HepG2 (cell line): Measurements from ENCODE around the gene ARHGEF26. TPM values are rescaled to one million over a fixed set of nuclear protein-coding genes. Genes with fewer than 3 reads are reported as not detected.

Experiments
- ATAC-seq: fragments of 200-7000 bp; cut with Tn5 transposase; 3 replicates; pipeline ENCODE4 v1.9.1; 2020; ENCODE audit warnings: mild to moderate bottlenecking, moderate library complexity
- BruUV-seq: library from RNA; stranded (reverse); fragments of 400-500 nt; replicated peaks from 2 replicates; lab custom pipeline; 2021; lab: Mats Ljungman, UMichigan
- CTCF ChIA-PET: fragments of 300-600 bp; formaldehyde crosslinking; extraction: SDS; loops from one replicate; lab custom pipeline; 2021; ENCODE audit warnings: low total read pairs, inconsistent platforms, low intra/inter-chr PET ratio; lab: Yijun Ruan, JAX
- POLR2A ChIA-PET: fragments of 350-600 bp; sonication (Branson Sonifier 250); formaldehyde crosslinking; loops from one replicate; lab custom pipeline; 2020; ENCODE audit warnings: antibody characterized with exemption, inconsistent platforms; lab: Yijun Ruan, JAX
- DNase-seq: peaks from one replicate; pipeline ENCODE4 v3.0.0-alpha.2; 2015; ENCODE audit warnings: low spot score
- FAIRE-seq: peaks from 3 replicates; lab custom pipeline; 2011; peaks lifted over from hg19 to GRCh38; lab: Jason Lieb, UNC
- H2AFZ ChIP-seq: one replicate; pipeline ENCODE4 v1.6.1; 2011; ENCODE audit warnings: low read length, inconsistent platforms
- H3K27ac ChIP-seq: fragments of 300-600 bp; 3 replicates; pipeline ENCODE4 v1.8.0; 2011; ENCODE audit warnings: mixed run types, mild to moderate bottlenecking, mixed read lengths, low read length, inconsistent platforms; ENCODE audit not compliant: insufficient read depth; ENCODE audit errors: extremely low read length
- H3K27me3 ChIP-seq, 2 experiments: fragments of 200-600 bp in 1 of 2; 2 replicates in 1 of 2; 3 replicates in 1 of 2; pipeline versions ENCODE4 v1.6.0 to v1.8.0; 2011; ENCODE audit warnings: low read length in 2 of 2, mild to moderate bottlenecking in 2 of 2, moderate library complexity in 2 of 2, inconsistent platforms in 1 of 2; ENCODE audit not compliant: insufficient read depth in 2 of 2, control insufficient read depth in 1 of 2
- H3K36me3 ChIP-seq, 2 experiments: fragments of 200-600 bp in 1 of 2; replicated peaks in 1 of 2; 2 replicates in 1 of 2; 3 replicates in 1 of 2; pipeline versions ENCODE4 v1.5.1 to v1.8.0; 2011; ENCODE audit warnings: low read length in 2 of 2, inconsistent platforms in 1 of 2; ENCODE audit not compliant: insufficient read depth in 2 of 2, control insufficient read depth in 1 of 2
- H3K4me1 ChIP-seq: 2 replicates; pipeline ENCODE4 v1.5.1; 2012; ENCODE audit warnings: low read length, inconsistent platforms; ENCODE audit not compliant: insufficient read depth
- H3K4me2 ChIP-seq: 2 replicates; pipeline ENCODE4 v1.6.0; 2011; ENCODE audit warnings: low read depth, low read length, inconsistent platforms
- H3K4me3 ChIP-seq, 3 experiments: fragments of 200-600 bp in 1 of 3; sonication (generic), shearing (Covaris generic) in 1 of 3; replicated peaks in 1 of 3; 2 replicates each; pipeline ENCODE4 v1.5.1; 2011 to 2016; ENCODE audit warnings: low read length in 3 of 3, inconsistent platforms in 2 of 3, low read depth in 2 of 3, mild to moderate bottlenecking in 2 of 3, control low read depth in 1 of 3, mixed read lengths in 1 of 3; ENCODE audit not compliant: insufficient read depth in 1 of 3
- H3K79me2 ChIP-seq: one replicate; pipeline ENCODE4 v1.6.1; 2011; ENCODE audit warnings: low read length, inconsistent platforms; ENCODE audit not compliant: insufficient read depth
- H3K9ac ChIP-seq: 2 replicates; pipeline ENCODE4 v1.6.0; 2011; ENCODE audit warnings: mild to moderate bottlenecking, low read depth, low read length, inconsistent platforms; ENCODE audit not compliant: insufficient read depth
- H3K9me3 ChIP-seq: 2 replicates; pipeline ENCODE4 v1.5.1; 2012; ENCODE audit warnings: mild to moderate bottlenecking, low read length
- H4K20me1 ChIP-seq: 2 replicates; pipeline ENCODE4 v1.6.0; 2011; ENCODE audit warnings: inconsistent platforms, mild to moderate bottlenecking, low read length, moderate library complexity; ENCODE audit not compliant: insufficient read depth
- CENPX ChIP-seq: sonication (generic); formaldehyde crosslinking; IDR thresholded peaks from 2 replicates; pipeline ENCODE4 v1.9.0; 2021; ENCODE audit warnings: mild to moderate bottlenecking, missing genetic modification reagents, moderate library complexity
- DNMT1 ChIP-seq: sonication (generic); formaldehyde crosslinking; IDR thresholded peaks from 2 replicates; pipeline ENCODE4 v1.5.1; 2020; ENCODE audit warnings: mild to moderate bottlenecking, missing genetic modification reagents
- MXD4 ChIP-seq: IDR thresholded peaks from 2 replicates; pipeline ENCODE4 v1.6.1; 2016; ENCODE audit warnings: mild to moderate bottlenecking, missing biosample characterization, missing genetic modification reagents
- NFIC ChIP-seq: IDR thresholded peaks from 2 replicates; pipeline ENCODE4 v1.6.1; 2012; ENCODE audit warnings: mild to moderate bottlenecking, low read length, inconsistent platforms
- PHF8 ChIP-seq: sonication (generic); formaldehyde crosslinking; IDR thresholded peaks from 2 replicates; pipeline ENCODE4 v1.5.0; 2020; ENCODE audit warnings: missing genetic modification reagents
- RBM39 ChIP-seq: fragments of 200-400 bp; formaldehyde crosslinking; IDR thresholded peaks from one replicate; pipeline ENCODE4 v1.6.1; 2018; ENCODE audit warnings: antibody characterized with exemption, mild to moderate bottlenecking, low read depth, low read length; ENCODE audit not compliant: poor library complexity, severe bottlenecking
- RORA ChIP-seq: sonication (generic); formaldehyde crosslinking; IDR thresholded peaks from 2 replicates; pipeline ENCODE4 v1.5.0; 2020; ENCODE audit warnings: mild to moderate bottlenecking, missing genetic modification reagents, moderate library complexity
- SRSF9 ChIP-seq: fragments of 200-400 bp; formaldehyde crosslinking; IDR thresholded peaks from 2 replicates; pipeline ENCODE4 v1.6.1; 2018; ENCODE audit warnings: borderline replicate concordance, mild to moderate bottlenecking, low read depth, low read length; ENCODE audit not compliant: insufficient read depth, poor library complexity, severe bottlenecking
- ZNF709 ChIP-seq: sonication (generic); formaldehyde crosslinking; IDR thresholded peaks from 2 replicates; pipeline ENCODE4 v1.5.0; 2020; ENCODE audit warnings: mild to moderate bottlenecking, missing genetic modification reagents
- ZSCAN29 ChIP-seq: sonication (generic); formaldehyde crosslinking; conservative IDR thresholded peaks from 2 replicates; pipeline ENCODE4 v1.4.0; 2020; ENCODE audit warnings: mild to moderate bottlenecking, missing genetic modification reagents
- WGBS: methylation state at CpG from one replicate; pipeline ENCODE4 v1.1.6; 2017; ENCODE audit warnings: low lambda C conversion rate; 5-methylcytosine and 5-hydroxymethylcytosine counted together
- in situ Hi-C: cut with HindIII; loops from 2 replicates; pipeline ENCODE4 v1.10.0; 2017; ENCODE audit warnings: low pct_unique_long_range_greater_than_20kb; ENCODE audit not compliant: extremely low pct_ligation_motif_present
- intact Hi-C: fragments of 100-400 bp; cut with micrococcal nuclease; formaldehyde crosslinking; loops from one replicate; pipeline ENCODE4 v1.10.0; 2022; ENCODE audit not compliant: unreplicated experiment
- polyA plus RNA-seq, 8 experiments: library from polyadenylated mRNA; depleted of rRNA in 3 of 8; stranded (reverse) in 7 of 8; unstranded in 1 of 8; fragments of >200 nt; fragmentation: Illumina TruSeq in 4 of 8; extraction: Trizol in 4 of 8; gene quantifications; 2 replicates each; pipeline versions ENCODE4 v1.2.1 to v1.2.3, GENCODE V29; 2011 to 2016; ENCODE audit warnings: low read depth in 4 of 8, missing spikeins in 1 of 8, mixed read lengths in 1 of 8; ENCODE audit not compliant: insufficient read depth in 1 of 8
- total RNA-seq, 5 experiments: library from RNA; depleted of rRNA; stranded (reverse); fragments of >200 nt; fragmentation: Illumina TruSeq; extraction: Trizol; gene quantifications; 2 replicates each; pipeline ENCODE4 v1.2.3, GENCODE V29; 2016; ENCODE audit warnings: low read depth in 1 of 5
- TF ChIP-seq, protein P1 (sequence below): sonication (generic); formaldehyde crosslinking; IDR thresholded peaks from 2 replicates; pipeline ENCODE4 v1.8.1; 2023; ENCODE audit warnings: mild to moderate bottlenecking, moderate library complexity, missing genetic modification reagents
- TF ChIP-seq, protein P2 (sequence below): sonication (generic); formaldehyde crosslinking; IDR thresholded peaks from 2 replicates; pipeline ENCODE4 v1.5.0; 2020; ENCODE audit warnings: mild to moderate bottlenecking, missing genetic modification reagents
- TF ChIP-seq, protein P3 (sequence below): IDR thresholded peaks from 2 replicates; pipeline ENCODE4 v1.6.1; 2016; ENCODE audit warnings: control low read depth

ARHGEF26 gene
- total and polyA plus RNA-seq, 2 of the 13 experiments (the other 11 are each of a cell fraction or from before 2014, with no cell fraction given): 0.74 to 6.1 TPM

DNA sequence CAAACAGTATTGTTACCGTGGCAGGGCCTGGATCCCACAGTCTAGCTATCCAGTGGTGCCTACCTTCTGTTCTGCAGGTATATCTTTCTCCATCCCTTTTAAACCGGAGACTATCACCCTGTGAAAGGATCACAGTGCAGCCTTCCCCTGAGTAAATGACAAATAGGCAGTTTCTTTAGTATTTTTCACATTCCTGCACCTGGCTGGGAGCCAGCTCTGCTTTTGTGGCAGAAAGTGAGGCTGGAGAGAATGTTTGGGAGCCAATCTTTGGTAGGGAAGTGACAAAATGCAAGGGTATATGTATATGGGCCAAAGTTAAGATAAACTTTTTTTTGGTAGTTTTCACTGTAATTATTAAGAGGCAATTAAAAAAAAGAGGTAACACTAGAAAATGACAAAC lies 54.8 kb downstream of the ARHGEF26 start:
- TF ChIP-seq, protein P1, sequence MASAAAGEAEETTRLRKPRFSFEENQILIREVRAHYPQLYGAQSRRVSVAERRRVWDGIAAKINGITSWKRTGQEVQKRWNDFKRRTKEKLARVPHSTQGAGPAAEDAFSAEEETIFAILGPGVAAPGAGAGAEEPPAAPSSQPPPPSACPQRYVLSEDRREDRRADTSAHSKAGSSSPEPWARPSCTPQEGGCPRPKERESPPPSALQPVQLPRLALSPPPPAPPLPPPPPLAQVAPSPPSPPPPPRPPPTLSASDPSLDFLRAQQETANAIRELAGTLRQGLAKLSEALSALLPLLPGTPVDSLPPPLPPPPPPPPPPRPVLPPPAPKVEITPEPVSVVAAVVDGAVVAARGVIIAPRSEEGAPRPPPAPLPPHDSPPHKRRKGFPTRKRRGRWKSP (CRISPR knock-in tag): no peak
- TF ChIP-seq NFIC (no peak), ZSCAN29 (CRISPR knock-in tag) (no peak), ZNF709 (CRISPR knock-in tag) (no peak), DNMT1 (CRISPR knock-in tag) (no peak), CENPX (CRISPR knock-in tag) (no peak), RBM39 (no peak), MXD4 (CRISPR knock-in tag) (no peak), RORA (no peak), PHF8 (CRISPR knock-in tag) (no peak), SRSF9 (no peak)
- TF ChIP-seq, protein P2, sequence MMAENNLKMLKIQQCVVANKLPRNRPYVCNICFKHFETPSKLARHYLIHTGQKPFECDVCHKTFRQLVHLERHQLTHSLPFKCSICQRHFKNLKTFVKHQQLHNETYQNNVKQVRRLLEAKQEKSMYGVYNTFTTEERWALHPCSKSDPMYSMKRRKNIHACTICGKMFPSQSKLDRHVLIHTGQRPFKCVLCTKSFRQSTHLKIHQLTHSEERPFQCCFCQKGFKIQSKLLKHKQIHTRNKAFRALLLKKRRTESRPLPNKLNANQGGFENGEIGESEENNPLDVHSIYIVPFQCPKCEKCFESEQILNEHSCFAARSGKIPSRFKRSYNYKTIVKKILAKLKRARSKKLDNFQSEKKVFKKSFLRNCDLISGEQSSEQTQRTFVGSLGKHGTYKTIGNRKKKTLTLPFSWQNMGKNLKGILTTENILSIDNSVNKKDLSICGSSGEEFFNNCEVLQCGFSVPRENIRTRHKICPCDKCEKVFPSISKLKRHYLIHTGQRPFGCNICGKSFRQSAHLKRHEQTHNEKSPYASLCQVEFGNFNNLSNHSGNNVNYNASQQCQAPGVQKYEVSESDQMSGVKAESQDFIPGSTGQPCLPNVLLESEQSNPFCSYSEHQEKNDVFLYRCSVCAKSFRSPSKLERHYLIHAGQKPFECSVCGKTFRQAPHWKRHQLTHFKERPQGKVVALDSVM (CRISPR knock-in tag): no peak
- TF ChIP-seq, protein P3, sequence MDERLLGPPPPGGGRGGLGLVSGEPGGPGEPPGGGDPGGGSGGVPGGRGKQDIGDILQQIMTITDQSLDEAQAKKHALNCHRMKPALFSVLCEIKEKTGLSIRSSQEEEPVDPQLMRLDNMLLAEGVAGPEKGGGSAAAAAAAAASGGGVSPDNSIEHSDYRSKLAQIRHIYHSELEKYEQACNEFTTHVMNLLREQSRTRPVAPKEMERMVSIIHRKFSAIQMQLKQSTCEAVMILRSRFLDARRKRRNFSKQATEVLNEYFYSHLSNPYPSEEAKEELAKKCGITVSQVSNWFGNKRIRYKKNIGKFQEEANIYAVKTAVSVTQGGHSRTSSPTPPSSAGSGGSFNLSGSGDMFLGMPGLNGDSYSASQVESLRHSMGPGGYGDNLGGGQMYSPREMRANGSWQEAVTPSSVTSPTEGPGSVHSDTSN (CRISPR knock-in tag): no peak
- H3K27me3 ChIP-seq: no peaks in the 10 kb centered on the region
- CTCF ChIA-PET: no interaction called here
- no peaks in the 10 kb centered on the region for H3K9me3 ChIP-seq
- FAIRE-seq (no peak), ATAC-seq (no peak), DNase-seq (no peak)
- H3K4me2 ChIP-seq: no peak overlapping the region
- no peak overlapping the region for H2AFZ ChIP-seq
- H3K79me2 ChIP-seq: no peaks in the 10 kb centered on the region
- in situ Hi-C loops (no loop called here), intact Hi-C loops (no loop called here)
- H3K4me3 ChIP-seq: no peak overlapping the region
- no peaks in the 10 kb centered on the region for H3K36me3 ChIP-seq
- POLR2A ChIA-PET: no interaction called here
- BruUV-seq: no TSS peak
- H3K27ac ChIP-seq: no peak overlapping the region
- no peaks in the 10 kb centered on the region for H4K20me1 ChIP-seq
- H3K9ac ChIP-seq: no peak overlapping the region
- 63% methylated on average over 2 of the region's 2 CpGs for WGBS
- H3K4me1 ChIP-seq: no peaks in the 10 kb centered on the region
